H9 (cell line): ENCODE data around the gene RAPH1. TPM values are rescaled to one million over a fixed set of nuclear protein-coding genes. Genes with fewer than 3 reads are reported as not detected.

Source experiments
- DNase-seq: peaks from one replicate; pipeline ENCODE4 v3.0.0-alpha.2; 2017
- H2AFZ ChIP-seq: one replicate; pipeline ENCODE4 v1.6.1; 2013; ENCODE audit warnings: mild to moderate bottlenecking, low read length, control low read depth, moderate library complexity
- H2AK5ac ChIP-seq: 2 replicates; pipeline ENCODE4 v1.6.1; 2013; ENCODE audit warnings: low read length, control low read depth, mixed read lengths; ENCODE audit not compliant: insufficient read length
- H2BK120ac ChIP-seq: one replicate; pipeline ENCODE4 v1.6.1; 2013; ENCODE audit warnings: low read depth, mild to moderate bottlenecking, low read length, control low read depth, inconsistent platforms; ENCODE audit not compliant: poor library complexity, severe bottlenecking
- H2BK12ac ChIP-seq: 2 replicates; pipeline ENCODE4 v1.6.1; 2013; ENCODE audit warnings: low read length, control low read depth, mixed read lengths, low read depth; ENCODE audit not compliant: insufficient read length
- H2BK15ac ChIP-seq: 2 replicates; pipeline ENCODE4 v1.6.1; 2013; ENCODE audit warnings: low read depth, low read length, control low read depth
- H2BK20ac ChIP-seq: one replicate; pipeline ENCODE4 v1.6.1; 2013; ENCODE audit warnings: low read depth, mild to moderate bottlenecking, low read length, control low read depth, inconsistent platforms; ENCODE audit not compliant: poor library complexity, severe bottlenecking
- H2BK5ac ChIP-seq: 2 replicates; pipeline ENCODE4 v1.6.1; 2013; ENCODE audit warnings: low read length, control low read depth, mixed read lengths; ENCODE audit not compliant: insufficient read length
- H3K14ac ChIP-seq: 2 replicates; pipeline ENCODE4 v1.6.1; 2013; ENCODE audit warnings: low read length, control low read depth; ENCODE audit not compliant: insufficient read depth
- H3K18ac ChIP-seq: 2 replicates; pipeline ENCODE4 v1.6.1; 2013; ENCODE audit warnings: low read depth, mild to moderate bottlenecking, mixed read lengths, low read length, control low read depth; ENCODE audit not compliant: insufficient read length
- H3K23ac ChIP-seq: 2 replicates; pipeline ENCODE4 v1.6.1; 2013; ENCODE audit warnings: low read length, control low read depth, mixed read lengths, low read depth; ENCODE audit not compliant: insufficient read length
- H3K23me2 ChIP-seq: 2 replicates; pipeline ENCODE4 v1.6.1; 2013; ENCODE audit warnings: low read depth, mild to moderate bottlenecking, mixed read lengths, low read length, control low read depth; ENCODE audit not compliant: insufficient read length, poor library complexity, severe bottlenecking
- H3K27ac ChIP-seq: 2 replicates; pipeline ENCODE4 v1.5.1; 2013; ENCODE audit warnings: low read length, control low read depth, mixed read lengths, low read depth; ENCODE audit not compliant: insufficient read length
- H3K27me3 ChIP-seq: 2 replicates; pipeline ENCODE4 v1.6.1; 2013; ENCODE audit warnings: low read length, control low read depth, inconsistent platforms; ENCODE audit not compliant: insufficient read depth
- H3K4ac ChIP-seq: 2 replicates; pipeline ENCODE4 v1.6.1; 2013; ENCODE audit warnings: low read depth, mild to moderate bottlenecking, control low read depth, inconsistent platforms, low read length, moderate library complexity
- H3K4me1 ChIP-seq: 2 replicates; pipeline ENCODE4 v1.6.1; 2013; ENCODE audit warnings: low read length, control low read depth, inconsistent platforms; ENCODE audit not compliant: insufficient read depth
- H3K4me2 ChIP-seq: 2 replicates; pipeline ENCODE4 v1.6.1; 2013; ENCODE audit warnings: low read length, control low read depth, mixed read lengths; ENCODE audit not compliant: insufficient read length, insufficient read depth
- H3K56ac ChIP-seq: 2 replicates; pipeline ENCODE4 v1.6.1; 2013; ENCODE audit warnings: low read depth, mild to moderate bottlenecking, mixed read lengths, low read length, control low read depth; ENCODE audit not compliant: insufficient read length
- H3K79me1 ChIP-seq: 2 replicates; pipeline ENCODE4 v1.6.1; 2013; ENCODE audit warnings: low read depth, mild to moderate bottlenecking, moderate library complexity, low read length, control low read depth, inconsistent platforms; ENCODE audit not compliant: insufficient read depth, poor library complexity, severe bottlenecking
- H3K79me2 ChIP-seq: 2 replicates; pipeline ENCODE4 v1.6.1; 2013; ENCODE audit warnings: low read length, control low read depth, inconsistent platforms; ENCODE audit not compliant: insufficient read depth
- H3K9ac ChIP-seq: 2 replicates; pipeline ENCODE4 v1.6.1; 2013; ENCODE audit warnings: low read length, control low read depth, mixed read lengths; ENCODE audit not compliant: insufficient read length; ENCODE audit errors: extremely low read depth
- H3K9me3 ChIP-seq: one replicate; pipeline ENCODE4 v1.6.1; 2013; ENCODE audit warnings: low read depth, low read length, inconsistent platforms; ENCODE audit not compliant: control insufficient read depth
- H3T11ph ChIP-seq: one replicate; pipeline ENCODE4 v1.6.1; 2013; ENCODE audit warnings: mild to moderate bottlenecking, low read length, control low read depth, inconsistent platforms
- H4K20me1 ChIP-seq: one replicate; pipeline ENCODE4 v1.6.1; 2013; ENCODE audit not compliant: control insufficient read depth, insufficient read length, insufficient read depth
- H4K5ac ChIP-seq: 2 replicates; pipeline ENCODE4 v1.6.1; 2013; ENCODE audit warnings: low read depth, mild to moderate bottlenecking, mixed read lengths, low read length, control low read depth; ENCODE audit not compliant: insufficient read length
- H4K8ac ChIP-seq: replicated peaks from 2 replicates; pipeline ENCODE4 v1.6.1; 2013; ENCODE audit warnings: low read length, control low read depth, mixed read lengths, low read depth; ENCODE audit not compliant: insufficient read length
- H4K91ac ChIP-seq: 2 replicates; pipeline ENCODE4 v1.6.1; 2013; ENCODE audit warnings: low read depth, mild to moderate bottlenecking, moderate library complexity, mixed read lengths, low read length, control low read depth; ENCODE audit not compliant: insufficient read length
- H3K27ac Mint-ChIP-seq, 3 experiments: 2 replicates in 2 of 3; 3 replicates in 1 of 3; pipeline ENCODE4 v1.8.0; 2020 to 2021; ENCODE audit warnings: mixed read lengths in 3 of 3, mild to moderate bottlenecking in 1 of 3, moderate library complexity in 1 of 3
- H3K27me3 Mint-ChIP-seq: 2 replicates; pipeline ENCODE4 v1.8.0; 2021; ENCODE audit warnings: low read depth, mild to moderate bottlenecking, moderate library complexity, mixed read lengths
- H3K36me3 Mint-ChIP-seq, 3 experiments: 2 replicates in 2 of 3; 3 replicates in 1 of 3; pipeline ENCODE4 v1.8.0; 2020 to 2021; ENCODE audit warnings: low read depth in 3 of 3, mixed read lengths in 3 of 3; ENCODE audit not compliant: insufficient read depth in 1 of 3
- H3K4me1 Mint-ChIP-seq, 2 experiments: 2 replicates each; pipeline ENCODE4 v1.8.0; 2020; ENCODE audit warnings: mixed read lengths in 2 of 2
- H3K4me3 Mint-ChIP-seq, 2 experiments: 2 replicates in 1 of 2; 3 replicates in 1 of 2; pipeline ENCODE4 v1.8.0; 2020 to 2021; ENCODE audit warnings: mild to moderate bottlenecking in 2 of 2, mixed read lengths in 2 of 2, moderate library complexity in 1 of 2
- H3K9me3 Mint-ChIP-seq, 2 experiments: 2 replicates in 1 of 2; 3 replicates in 1 of 2; pipeline ENCODE4 v1.8.0; 2020; ENCODE audit warnings: mild to moderate bottlenecking in 2 of 2, mixed read lengths in 2 of 2, moderate library complexity in 1 of 2
- CTCF ChIP-seq: fragments of 200-600 bp; sonication (generic); conservative IDR thresholded peaks from 3 replicates; pipeline ENCODE4 v1.8.0; 2021; ENCODE audit warnings: antibody characterized with exemption, mild to moderate bottlenecking
- WGBS: extraction: QIAGEN DNeasy Blood & Tissue Kit; methylation state at CpG from one replicate; pipeline ENCODE4 v1.1.7; 2013; ENCODE audit warnings: missing lambda C conversion rate, low lambda C conversion rate, mixed read lengths; ENCODE audit not compliant: insufficient read length; ENCODE audit errors: extremely low coverage; 5-methylcytosine and 5-hydroxymethylcytosine counted together
- total RNA-seq: library from RNA; stranded (reverse); gene quantifications from 2 replicates; pipeline ENCODE4 v1.2.1, GENCODE V29; 2021

Gene RAPH1
- total RNA-seq, 1 experiment from 2014 or later: 17.1 TPM

GRCh38 chr2:203569677-203570316 is 34.7 kb upstream of the RAPH1 start:
- Histone ChIP-seq H3K27me3 (no peaks in the 10 kb centered on the region), H3K9me3 (no peaks in the 10 kb centered on the region), H3T11ph (no peak overlapping the region), H3K79me2 (no peaks in the 10 kb centered on the region), H3K14ac (no peak overlapping the region), H3K18ac (no peak overlapping the region), H2BK15ac (no peak overlapping the region), H4K20me1 (no peaks in the 10 kb centered on the region), H2BK20ac (no peak overlapping the region), H3K4me2 (no peak overlapping the region), H3K23ac (no peak overlapping the region), H2BK5ac (no peak overlapping the region), H2AFZ (no peak overlapping the region), H3K9ac (no peak overlapping the region), H2BK120ac (no peak overlapping the region), H4K5ac (no peak overlapping the region), H3K23me2 (no peaks in the 10 kb centered on the region), H2AK5ac (no peak overlapping the region), H4K91ac (no peak overlapping the region), H4K8ac (no peak overlapping the region), H2BK12ac (no peak overlapping the region), H3K56ac (no peak overlapping the region), H3K27ac (no peak overlapping the region), H3K4ac (no peak overlapping the region), H3K79me1 (no peaks in the 10 kb centered on the region), H3K4me1 (no peaks in the 10 kb centered on the region)
- Mint-ChIP-seq H3K36me3 (no peaks in the 10 kb centered on the region), H3K4me3 (no peak overlapping the region), H3K9me3 (no peaks in the 10 kb centered on the region), H3K27me3 (peaks cover 2% of the 10 kb centered on the region; the same call in 1 of the 2 replicates), H3K27ac (no peak overlapping the region), H3K4me1 (no peaks in the 10 kb centered on the region; a peak in 1 of 4 replicates)
- WGBS: no CpG with 5 or more reads among the region's 8 CpGs
- no peak for TF ChIP-seq CTCF
- no peak for DNase-seq
